Mesenchymal stem cell (in vitro differentiated cells and primary cell): ENCODE results near the gene KRTAP10-3.

ENCODE experiments used
- DNase-seq: peaks from one replicate; pipeline ENCODE4 v3.0.0-alpha.2; 2013
- H2AFZ ChIP-seq: one replicate; pipeline ENCODE4 v1.6.1; 2013; ENCODE audit warnings: low read depth, mild to moderate bottlenecking, control low read depth, inconsistent platforms, low read length, moderate library complexity
- H2AK5ac ChIP-seq: 2 replicates; pipeline ENCODE4 v1.6.1; 2013; ENCODE audit warnings: low read length, moderate library complexity, mild to moderate bottlenecking, inconsistent platforms; ENCODE audit not compliant: severe bottlenecking
- H2BK120ac ChIP-seq: one replicate; pipeline ENCODE4 v1.6.1; 2013; ENCODE audit warnings: low read depth, mild to moderate bottlenecking, inconsistent platforms, low read length, moderate library complexity
- H2BK12ac ChIP-seq, 2 experiments: one replicate each; pipeline ENCODE4 v1.6.1; 2013; ENCODE audit warnings: inconsistent platforms in 2 of 2, low read length in 2 of 2, mild to moderate bottlenecking in 2 of 2, moderate library complexity in 2 of 2, control low read depth in 1 of 2
- H2BK15ac ChIP-seq: one replicate; pipeline ENCODE4 v1.6.1; 2013; ENCODE audit warnings: mild to moderate bottlenecking, low read depth, inconsistent platforms; ENCODE audit not compliant: poor library complexity, severe bottlenecking
- H2BK5ac ChIP-seq: 2 replicates; pipeline ENCODE4 v1.6.1; 2013; ENCODE audit warnings: low read depth, mild to moderate bottlenecking, low read length, control low read depth, inconsistent platforms; ENCODE audit not compliant: poor library complexity, severe bottlenecking
- H3K14ac ChIP-seq, 2 experiments: one replicate each; pipeline ENCODE4 v1.6.1; 2013; ENCODE audit warnings: inconsistent platforms in 2 of 2, low read length in 2 of 2, control low read depth in 1 of 2, mild to moderate bottlenecking in 1 of 2, moderate library complexity in 1 of 2
- H3K18ac ChIP-seq, 2 experiments: one replicate each; pipeline ENCODE4 v1.6.1; 2013; ENCODE audit warnings: inconsistent platforms in 2 of 2, low read length in 2 of 2, control low read depth in 1 of 2, low read depth in 1 of 2, mild to moderate bottlenecking in 1 of 2
- H3K23ac ChIP-seq, 2 experiments: one replicate each; pipeline ENCODE4 v1.6.1; 2013; ENCODE audit warnings: inconsistent platforms in 2 of 2, low read length in 2 of 2, mild to moderate bottlenecking in 2 of 2, moderate library complexity in 2 of 2, control low read depth in 1 of 2
- H3K27ac ChIP-seq: 2 replicates; pipeline ENCODE4 v1.5.1; 2013; ENCODE audit warnings: mild to moderate bottlenecking, moderate library complexity, low read length, control low read depth, inconsistent platforms; ENCODE audit not compliant: poor library complexity, severe bottlenecking
- H3K27me3 ChIP-seq, 2 experiments: 2 replicates each; pipeline versions ENCODE4 v1.6.1 to v1.7.0; 2013; ENCODE audit warnings: low read length in 2 of 2, mild to moderate bottlenecking in 2 of 2, moderate library complexity in 2 of 2, control low read depth in 1 of 2, inconsistent platforms in 1 of 2; ENCODE audit not compliant: control insufficient read depth in 1 of 2, insufficient read depth in 1 of 2
- H3K36me3 ChIP-seq, 2 experiments: 2 replicates each; pipeline versions ENCODE4 v1.6.1 to v1.7.0; 2013; ENCODE audit warnings: low read length in 2 of 2, control low read depth in 1 of 2, inconsistent platforms in 1 of 2, low read depth in 1 of 2, mild to moderate bottlenecking in 1 of 2; ENCODE audit not compliant: insufficient read depth in 2 of 2, control insufficient read depth in 1 of 2
- H3K4ac ChIP-seq, 2 experiments: one replicate each; pipeline ENCODE4 v1.6.1; 2013; ENCODE audit warnings: inconsistent platforms in 2 of 2, low read length in 2 of 2, mild to moderate bottlenecking in 2 of 2, moderate library complexity in 2 of 2, control low read depth in 1 of 2, low read depth in 1 of 2
- H3K4me1 ChIP-seq: 2 replicates; pipeline ENCODE4 v1.6.1; 2013; ENCODE audit warnings: low read depth, low read length, control low read depth; ENCODE audit not compliant: control insufficient read depth, insufficient read depth
- H3K4me2 ChIP-seq: 2 replicates; pipeline ENCODE4 v1.6.1; 2013; ENCODE audit warnings: low read length, mild to moderate bottlenecking, inconsistent platforms; ENCODE audit not compliant: poor library complexity, severe bottlenecking
- H3K4me3 ChIP-seq, 2 experiments: 2 replicates each; pipeline versions ENCODE4 v1.5.1 to v1.7.0; 2013; ENCODE audit warnings: low read length in 2 of 2, mild to moderate bottlenecking in 2 of 2, control low read depth in 1 of 2, low read depth in 1 of 2; ENCODE audit not compliant: insufficient read depth in 1 of 2
- H3K79me1 ChIP-seq: replicated peaks from 2 replicates; pipeline ENCODE4 v1.6.1; 2013; ENCODE audit warnings: mild to moderate bottlenecking, control low read depth, low read length, inconsistent platforms; ENCODE audit not compliant: poor library complexity, severe bottlenecking
- H3K9ac ChIP-seq: 2 replicates; pipeline ENCODE4 v1.7.0; 2013; ENCODE audit warnings: mild to moderate bottlenecking, low read length, moderate library complexity
- H3K9me3 ChIP-seq: 2 replicates; pipeline ENCODE4 v1.7.0; 2013; ENCODE audit warnings: mild to moderate bottlenecking, low read length; ENCODE audit not compliant: control insufficient read depth
- H4K8ac ChIP-seq: one replicate; pipeline ENCODE4 v1.6.1; 2013; ENCODE audit warnings: inconsistent platforms, mild to moderate bottlenecking, low read length, moderate library complexity
- H4K91ac ChIP-seq: one replicate; pipeline ENCODE4 v1.6.1; 2013; ENCODE audit warnings: mild to moderate bottlenecking, low read length, inconsistent platforms
- WGBS: methylation state at CpG from one replicate; pipeline ENCODE4 v1.1.7; 2013; ENCODE audit warnings: mixed read lengths; 5-methylcytosine and 5-hydroxymethylcytosine counted together

Gene KRTAP10-3

GRCh38 chr21:44519346-44520325 lies 39.0 kb downstream of the KRTAP10-3 start:
- Histone ChIP-seq H3K18ac (no peak overlapping the region), H3K23ac (no peak overlapping the region), H3K4me3 (no peak overlapping the region), H4K8ac (no peak overlapping the region), H3K14ac (no peak overlapping the region), H3K79me1 (no peaks in the 10 kb centered on the region), H2BK15ac (no peak overlapping the region), H3K4ac (no peak overlapping the region), H3K27me3 (no peaks in the 10 kb centered on the region), H3K4me2 (no peak overlapping the region), H2AFZ (no peak overlapping the region), H3K4me1 (peaks cover 5% of the 10 kb centered on the region), H3K9ac (no peak overlapping the region), H4K91ac (no peak overlapping the region), H2BK5ac (no peak overlapping the region), H2AK5ac (no peak overlapping the region), H3K36me3 (no peaks in the 10 kb centered on the region), H2BK120ac (no peak overlapping the region), H2BK12ac (no peak overlapping the region), H3K9me3 (peaks cover 3% of the 10 kb centered on the region), H3K27ac (no peak overlapping the region)
- no peak for DNase-seq
- 89% methylated on average over 27 of the region's 28 CpGs for WGBS

GRCh38 chr21:44518686-44519085 lies 39.9 kb downstream of the KRTAP10-3 start:
- H3K9me3 ChIP-seq: peaks cover 3% of the 10 kb centered on the region

GRCh38 chr21:44517175-44517899 lies 41.3 kb downstream of the KRTAP10-3 start:
- Histone ChIP-seq H3K9ac (no peak overlapping the region), H3K4me1 (peaks cover 5% of the 10 kb centered on the region), H3K14ac (no peak overlapping the region), H3K27me3 (no peaks in the 10 kb centered on the region), H2BK5ac (no peak overlapping the region), H4K91ac (no peak overlapping the region), H3K4me2 (no peak overlapping the region), H3K18ac (no peak overlapping the region), H3K79me1 (no peaks in the 10 kb centered on the region), H3K23ac (no peak overlapping the region), H2AFZ (no peak overlapping the region), H2BK12ac (no peak overlapping the region), H3K27ac (no peak overlapping the region), H3K9me3 (peaks cover 3% of the 10 kb centered on the region), H2BK120ac (no peak overlapping the region), H3K36me3 (no peaks in the 10 kb centered on the region), H2BK15ac (no peak overlapping the region), H3K4me3 (no peak overlapping the region), H4K8ac (no peak overlapping the region), H2AK5ac (no peak overlapping the region), H3K4ac (no peak overlapping the region)
- DNase-seq: no peak
- WGBS: 89% methylated on average over 15 of the region's 15 CpGs

More at GRCh38 chr21:44518686-44519085, 39.9 kb downstream of the KRTAP10-3 start:
- Histone ChIP-seq H3K4ac (no peak overlapping the region), H3K9ac (no peak overlapping the region), H3K27ac (no peak overlapping the region), H3K18ac (no peak overlapping the region), H3K23ac (no peak overlapping the region), H3K79me1 (no peaks in the 10 kb centered on the region), H2BK5ac (no peak overlapping the region), H2BK120ac (no peak overlapping the region), H4K8ac (no peak overlapping the region), H2BK15ac (no peak overlapping the region), H2AK5ac (no peak overlapping the region), H3K27me3 (no peaks in the 10 kb centered on the region), H2BK12ac (no peak overlapping the region), H2AFZ (no peak overlapping the region), H3K4me2 (no peak overlapping the region), H3K4me1 (peaks cover 5% of the 10 kb centered on the region), H4K91ac (no peak overlapping the region), H3K36me3 (no peaks in the 10 kb centered on the region), H3K14ac (no peak overlapping the region), H3K4me3 (no peak overlapping the region)
- 86% methylated on average over 12 of the region's 12 CpGs for WGBS
- DNase-seq: no peak

GRCh38 chr21:44516828-44517174 lies 41.8 kb downstream of the KRTAP10-3 start:
- Histone ChIP-seq H3K4me2 (no peak overlapping the region), H3K4me1 (peaks cover 5% of the 10 kb centered on the region), H3K18ac (no peak overlapping the region), H2BK5ac (no peak overlapping the region), H4K91ac (no peak overlapping the region), H2AFZ (no peak overlapping the region), H2AK5ac (no peak overlapping the region), H3K27me3 (peaks cover 4% of the 10 kb centered on the region in 2 experiments), H2BK120ac (no peak overlapping the region), H3K9me3 (peaks cover 3% of the 10 kb centered on the region), H4K8ac (no peak overlapping the region), H3K4me3 (no peak overlapping the region), H2BK12ac (no peak overlapping the region), H3K36me3 (no peaks in the 10 kb centered on the region), H3K4ac (no peak overlapping the region), H3K79me1 (no peaks in the 10 kb centered on the region), H3K27ac (no peak overlapping the region), H3K9ac (no peak overlapping the region), H3K23ac (no peak overlapping the region), H3K14ac (no peak overlapping the region), H2BK15ac (no peak overlapping the region)
- no peak for DNase-seq
- 91% methylated on average over 10 of the region's 10 CpGs for WGBS
